B cell (primary cell): ENCODE data around the gene NSF. TPM values are rescaled to one million over a fixed set of nuclear protein-coding genes. Genes with fewer than 3 reads are reported as not detected.
A peak's percentile ranks its signal among the peaks of the same experiment; 100 is the strongest.

Source experiments
- ATAC-seq: fragments of 200-7000 bp; cut with Tn5 transposase; one replicate; pipeline ENCODE4 v1.10.0; 2021; ENCODE audit warnings: low read depth, mild to moderate bottlenecking, moderate number of reproducible peaks, moderate library complexity
- CTCF ChIA-PET: fragments of 350-600 bp; sonication (Branson Sonifier 250); formaldehyde crosslinking; loops from one replicate; lab custom pipeline; 2021; ENCODE audit warnings: antibody characterized with exemption, inconsistent platforms; lab: Charles Lee
- POLR2A ChIA-PET: fragments of 350-600 bp; sonication (Branson Sonifier 250); formaldehyde crosslinking; loops from one replicate; lab custom pipeline; 2021; ENCODE audit warnings: antibody characterized with exemption; lab: Charles Lee
- DNase-seq: peaks from one replicate; pipeline ENCODE4 v3.0.0; 2013
- H2AFZ ChIP-seq: 2 replicates; pipeline ENCODE4 v1.6.1; 2012; ENCODE audit warnings: mild to moderate bottlenecking, low read depth, low read length; ENCODE audit not compliant: insufficient read depth, poor library complexity, severe bottlenecking
- H3K27ac ChIP-seq, 2 donors: 1 replicate in 1 of 2; 2 replicates in 1 of 2; pipeline ENCODE4 v1.5.1; 2012 to 2013; ENCODE audit warnings: low read length in 2 of 2, mild to moderate bottlenecking in 2 of 2, moderate library complexity in 1 of 2
- H3K27me3 ChIP-seq, 4 experiments: fragments of 200-600 bp in 1 of 4; sonication (generic) in 1 of 4; replicated peaks in 1 of 4; 1 replicate in 2 of 4; 2 replicates in 2 of 4; pipeline versions ENCODE4 v1.6.1 to v1.7.0; 2013 to 2016; ENCODE audit warnings: low read length in 3 of 4, mild to moderate bottlenecking in 2 of 4, mixed read lengths in 1 of 4, moderate library complexity in 1 of 4; ENCODE audit not compliant: insufficient read depth in 4 of 4, control insufficient read depth in 3 of 4; ENCODE audit errors: control extremely low read depth in 1 of 4
- H3K36me3 ChIP-seq, 2 experiments: replicated peaks in 1 of 2; 1 replicate in 1 of 2; 2 replicates in 1 of 2; pipeline versions ENCODE4 v1.6.1 to v1.7.1; 2013; ENCODE audit warnings: low read length in 1 of 2; ENCODE audit not compliant: insufficient read depth in 2 of 2, control insufficient read depth in 1 of 2; ENCODE audit errors: control extremely low read depth in 1 of 2, extremely low read depth in 1 of 2
- H3K4me1 ChIP-seq, 2 donors: fragments of 200-600 bp in 1 of 2; sonication (generic) in 1 of 2; 1 replicate in 1 of 2; 2 replicates in 1 of 2; pipeline versions ENCODE4 v1.5.1 to v1.6.1; 2013 to 2017; ENCODE audit warnings: low read length in 2 of 2; ENCODE audit not compliant: control insufficient read depth in 2 of 2, insufficient read depth in 2 of 2
- H3K4me2 ChIP-seq: replicated peaks from 2 replicates; pipeline ENCODE3; 2012; ENCODE audit warnings: mild to moderate bottlenecking, low read depth, low read length; ENCODE audit not compliant: poor library complexity, severe bottlenecking
- H3K4me3 ChIP-seq, 5 experiments: fragments of 200-600 bp in 1 of 5; sonication (generic) in 1 of 5; 1 replicate in 3 of 5; 2 replicates in 2 of 5; pipeline versions ENCODE4 v1.5.1 to v1.7.0; 2011 to 2016; ENCODE audit warnings: low read length in 4 of 5, mild to moderate bottlenecking in 4 of 5, low read depth in 2 of 5, control low read depth in 1 of 5, moderate library complexity in 1 of 5; ENCODE audit not compliant: insufficient read depth in 1 of 5; ENCODE audit errors: control extremely low read depth in 1 of 5, extremely low read depth in 1 of 5
- H3K79me2 ChIP-seq: fragments of 200-600 bp; sonication (generic); one replicate; pipeline ENCODE4 v1.6.0; 2016; ENCODE audit warnings: low read length; ENCODE audit not compliant: control insufficient read depth, insufficient read depth
- H3K9ac ChIP-seq: fragments of 200-600 bp; sonication (generic); 2 replicates; pipeline ENCODE4 v1.6.1; 2017; ENCODE audit warnings: mild to moderate bottlenecking, low read length, moderate library complexity
- H3K9me3 ChIP-seq, 3 donors: one replicate each; pipeline versions ENCODE4 v1.6.1 to v1.7.1; 2013; ENCODE audit warnings: low read length in 2 of 3; ENCODE audit not compliant: control insufficient read depth in 2 of 3, insufficient read depth in 1 of 3; ENCODE audit errors: control extremely low read depth in 1 of 3
- H4K20me1 ChIP-seq: 2 replicates; pipeline ENCODE4 v1.6.0; 2012; ENCODE audit warnings: mild to moderate bottlenecking, low read length; ENCODE audit not compliant: insufficient read depth, control insufficient read depth, poor library complexity, severe bottlenecking
- H3K27ac Mint-ChIP-seq: one replicate; pipeline ENCODE4 v1.8.0; 2021; ENCODE audit warnings: mixed read lengths
- H3K27me3 Mint-ChIP-seq: one replicate; pipeline ENCODE4 v1.8.0; 2021; ENCODE audit warnings: mixed read lengths
- H3K4me1 Mint-ChIP-seq: one replicate; pipeline ENCODE4 v1.8.0; 2021; ENCODE audit warnings: mixed read lengths
- H3K4me3 Mint-ChIP-seq: one replicate; pipeline ENCODE4 v1.8.0; 2021; ENCODE audit warnings: mixed read lengths
- H3K9me3 Mint-ChIP-seq: one replicate; pipeline ENCODE4 v1.8.0; 2022; ENCODE audit warnings: mixed read lengths; ENCODE audit not compliant: insufficient read depth
- EZH2 ChIP-seq: IDR thresholded peaks from 2 replicates; pipeline ENCODE4 v1.6.1; 2012; ENCODE audit warnings: borderline replicate concordance, low read depth, mild to moderate bottlenecking, moderate library complexity, low read length; ENCODE audit not compliant: insufficient read depth, poor library complexity, severe bottlenecking
- WGBS: methylation state at CpG from one replicate; pipeline ENCODE4 v1.1.5; 2013; ENCODE audit warnings: missing lambda C conversion rate; ENCODE audit not compliant: insufficient coverage; 5-methylcytosine and 5-hydroxymethylcytosine counted together
- intact Hi-C: fragments of 100-400 bp; cut with micrococcal nuclease; formaldehyde crosslinking; loops from one replicate; pipeline ENCODE4 v1.10.0; 2022
- polyA plus RNA-seq: library from polyadenylated mRNA; depleted of rRNA; stranded (reverse); fragments of >200 nt; gene quantifications from 2 replicates; pipeline ENCODE4 v1.2.3, GENCODE V29; 2012
- total RNA-seq, 2 donors: library from RNA; stranded (reverse); fragments of 120-200 nt in 1 of 2; gene quantifications; 1 replicate in 1 of 2; 2 replicates in 1 of 2; pipeline versions ENCODE4 v1.2.3 to v1.2.4, GENCODE V29; 2013 to 2022
- TF ChIP-seq, protein P1 (sequence below): fragments of 200-600 bp; IDR thresholded peaks from one replicate; pipeline ENCODE4 v1.8.0; 2022; ENCODE audit warnings: antibody characterized with exemption, mild to moderate bottlenecking

Gene NSF
- total and polyA plus RNA-seq, 2 donors (not counting 1 experiment from before 2014, with no cell fraction given) = 10.9 to 91.0 TPM

- POLR2A ChIA-PET = interaction anchor here (0.6 kb wide), 1 partner anchor 963 kb away, joined by 3 read pairs; no protein-coding TSS in a partner anchor
- intact Hi-C loops = no loop called here
These were observed 181.3 kb downstream of the NSF start for GRCh38 chr17:46771561-46772474.

More at GRCh38 chr17:46771561-46772474, 181.3 kb downstream of the NSF start:
- Histone ChIP-seq H2AFZ (peak overlapping the region; percentile 91), H3K4me2 (peak overlapping the region; percentile 89), H3K27ac (peak overlapping the region in 1 of 2 donors; percentile 31), H3K79me2 (no peaks in the 10 kb centered on the region), H3K36me3 (no peaks in the 10 kb centered on the region), H4K20me1 (no peaks in the 10 kb centered on the region), H3K27me3 (peaks cover 0 to 29% (median 0%) of the 10 kb centered on the region in 4 experiments), H3K4me3 (peak overlapping the region; percentile 44 to 86 (median 73)), H3K9ac (peak overlapping the region; percentile 73), H3K9me3 (peaks cover 0 to 4% (median 0%) of the 10 kb centered on the region in 3 donors), H3K4me1 (peaks cover 25 to 43% of the 10 kb centered on the region in 2 donors)
- ATAC-seq (peak; percentile 46), DNase-seq (peak; percentile 75)
- Mint-ChIP-seq H3K27ac (peak overlapping the region; percentile 65), H3K9me3 (no peaks in the 10 kb centered on the region), H3K4me3 (peak overlapping the region; percentile 90), H3K27me3 (no peaks in the 10 kb centered on the region), H3K4me1 (peaks cover 29% of the 10 kb centered on the region)
- TF ChIP-seq, protein P1, sequence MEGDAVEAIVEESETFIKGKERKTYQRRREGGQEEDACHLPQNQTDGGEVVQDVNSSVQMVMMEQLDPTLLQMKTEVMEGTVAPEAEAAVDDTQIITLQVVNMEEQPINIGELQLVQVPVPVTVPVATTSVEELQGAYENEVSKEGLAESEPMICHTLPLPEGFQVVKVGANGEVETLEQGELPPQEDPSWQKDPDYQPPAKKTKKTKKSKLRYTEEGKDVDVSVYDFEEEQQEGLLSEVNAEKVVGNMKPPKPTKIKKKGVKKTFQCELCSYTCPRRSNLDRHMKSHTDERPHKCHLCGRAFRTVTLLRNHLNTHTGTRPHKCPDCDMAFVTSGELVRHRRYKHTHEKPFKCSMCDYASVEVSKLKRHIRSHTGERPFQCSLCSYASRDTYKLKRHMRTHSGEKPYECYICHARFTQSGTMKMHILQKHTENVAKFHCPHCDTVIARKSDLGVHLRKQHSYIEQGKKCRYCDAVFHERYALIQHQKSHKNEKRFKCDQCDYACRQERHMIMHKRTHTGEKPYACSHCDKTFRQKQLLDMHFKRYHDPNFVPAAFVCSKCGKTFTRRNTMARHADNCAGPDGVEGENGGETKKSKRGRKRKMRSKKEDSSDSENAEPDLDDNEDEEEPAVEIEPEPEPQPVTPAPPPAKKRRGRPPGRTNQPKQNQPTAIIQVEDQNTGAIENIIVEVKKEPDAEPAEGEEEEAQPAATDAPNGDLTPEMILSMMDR = no peak
- TF ChIP-seq EZH2 = no peak
- 1% methylated on average over 134 of the region's 135 CpGs for WGBS
- CTCF ChIA-PET = interaction anchor here (0.6 kb wide), 1 partner anchor 9 kb away, joined by 4 read pairs; no protein-coding TSS in a partner anchor
